Fibroblast of mammary gland (primary cell): ENCODE measurements around the gene PDCD1LG2.
"Not testable (repeated sequence)": the region's sequence is repeated elsewhere in the genome, so short reads cannot be mapped to it uniquely, and the experiment has no call there.

ENCODE experiments used
- DNase-seq: peaks from one replicate; pipeline ENCODE4 v3.0.0-alpha.2; 2010; ENCODE audit warnings: low read depth
- H3K4me3 ChIP-seq: 2 replicates; pipeline ENCODE4 v1.5.1; 2011; ENCODE audit warnings: low read depth, mild to moderate bottlenecking, low read length, moderate library complexity; ENCODE audit not compliant: control insufficient read depth
- CTCF ChIP-seq: conservative IDR thresholded peaks from 2 replicates; pipeline ENCODE4 v1.5.1; 2011; ENCODE audit warnings: low read depth, low read length, inconsistent platforms; ENCODE audit not compliant: control insufficient read depth, insufficient read depth

The PDCD1LG2 gene

DNA sequence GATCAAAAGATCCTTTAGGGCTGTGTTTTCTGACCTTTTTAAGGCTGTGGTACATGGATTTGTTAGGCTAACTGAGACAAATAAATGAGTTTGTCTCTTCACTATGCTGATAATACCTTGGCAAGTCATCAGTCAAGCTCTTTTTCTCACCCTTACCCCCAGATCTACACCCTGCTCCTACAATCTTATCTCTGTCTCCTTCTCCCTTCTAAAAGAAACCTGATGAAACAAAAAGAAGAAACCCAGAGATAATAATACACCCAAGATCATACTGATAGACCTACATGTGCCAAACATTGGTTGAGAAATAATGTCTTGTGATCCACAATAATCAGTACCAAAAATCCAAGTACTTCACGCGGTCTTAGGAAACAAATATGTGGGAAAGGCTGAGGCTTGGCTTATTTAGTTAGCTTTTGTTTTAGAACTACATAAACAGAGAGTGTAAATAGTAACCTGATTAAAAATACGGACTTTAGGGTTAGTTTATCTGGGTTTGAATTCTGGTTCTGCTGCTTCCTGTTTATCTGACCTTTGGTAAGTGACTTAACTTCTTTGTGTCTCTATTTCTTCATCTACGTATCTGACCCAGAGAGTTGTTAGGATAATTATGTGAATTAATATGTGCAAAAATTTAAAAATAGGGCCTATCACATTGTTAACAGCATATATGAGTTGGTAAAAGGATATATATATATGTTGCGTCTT lies 24.8 kb upstream of the PDCD1LG2 start:
- no peak for TF ChIP-seq CTCF
- no peak for DNase-seq

DNA sequence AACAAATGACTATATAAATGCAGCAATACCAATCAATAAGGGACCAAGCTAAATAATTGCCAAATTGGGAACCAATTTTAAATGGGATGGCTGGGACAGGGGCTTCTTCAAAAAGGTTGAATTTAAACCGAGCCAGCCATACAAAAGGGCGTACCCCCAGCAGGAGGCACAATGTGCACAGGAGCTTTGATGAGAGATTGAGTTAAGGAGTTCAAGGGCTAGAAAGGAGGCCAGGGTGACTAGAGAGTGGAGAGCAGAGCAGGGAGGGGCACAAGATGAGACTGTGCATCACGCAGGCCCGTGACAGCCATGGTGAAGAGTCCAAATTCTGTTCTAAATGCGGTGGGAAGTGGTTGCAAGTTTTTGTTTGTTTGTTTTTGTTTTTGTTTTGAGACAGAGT lies 23.3 kb upstream of the PDCD1LG2 start:
- TF ChIP-seq CTCF, result no peak
- no peak for DNase-seq

More for the DNA sequence above, 24.8 kb upstream of the PDCD1LG2 start:
- no peak overlapping the region for H3K4me3 ChIP-seq

GRCh38 chr9:5488221-5489008 lies 21.9 kb upstream of the PDCD1LG2 start:
- no peak for TF ChIP-seq CTCF
- no peak overlapping the region for H3K4me3 ChIP-seq
- no peak for DNase-seq

More for the DNA sequence above, 23.3 kb upstream of the PDCD1LG2 start:
- no peak overlapping the region for H3K4me3 ChIP-seq

- DNase-seq, result no peak
- no peak for TF ChIP-seq CTCF
- no peak overlapping the region for H3K4me3 ChIP-seq
Measured at GRCh38 chr9:5489630-5490490, 20.5 kb upstream of the PDCD1LG2 start.

DNA sequence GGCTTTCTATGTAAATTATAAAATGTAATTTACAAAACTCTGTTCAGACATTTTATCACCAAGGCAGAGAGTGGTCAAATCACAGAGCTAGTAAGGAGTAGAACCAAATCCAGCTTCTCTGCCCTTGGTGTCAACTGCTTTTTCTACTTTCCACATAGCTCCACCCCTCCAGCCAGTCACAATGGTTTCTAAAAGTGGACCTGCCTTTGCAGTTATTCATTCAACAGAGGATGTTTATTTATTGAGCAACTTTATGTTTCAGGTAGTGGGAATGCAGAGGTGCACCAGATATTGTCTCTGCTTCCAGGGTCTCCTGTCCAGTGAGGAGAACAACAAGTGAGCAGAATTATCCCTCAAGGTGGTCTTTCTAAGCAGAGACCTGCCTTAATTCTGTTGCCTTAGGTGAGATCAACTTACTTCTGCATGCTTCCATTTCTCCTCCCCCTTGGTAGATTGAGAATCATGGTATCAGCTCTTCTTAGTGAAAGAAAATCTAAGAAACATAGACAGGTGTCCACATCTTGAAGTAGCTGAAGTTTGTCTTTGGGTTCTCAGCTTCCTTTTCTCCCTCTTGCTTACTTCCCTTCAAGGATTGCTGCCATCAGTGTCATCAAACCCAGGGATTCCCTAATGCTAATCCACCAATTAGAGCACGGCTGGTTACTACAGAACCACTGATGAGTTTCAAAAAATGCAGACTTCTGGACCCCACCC lies 17.2 kb upstream of the PDCD1LG2 start:
- no peak for DNase-seq
- H3K4me3 ChIP-seq, result no peak overlapping the region
- TF ChIP-seq CTCF, result no peak

- TF ChIP-seq CTCF, result no peak
- peak; percentile 96 for DNase-seq
- no peak overlapping the region for H3K4me3 ChIP-seq
Measured at GRCh38 chr9:5493679-5494511, 16.4 kb upstream of the PDCD1LG2 start.

- DNase-seq, H3K4me3 ChIP-seq: not testable (repeated sequence)
Measured at GRCh38 chr9:5494765-5495164, 15.6 kb upstream of the PDCD1LG2 start.
